A549 treated with dexamethasone at 1 μM for 4 hours (cell line): ENCODE measurements around the gene SMC2. TPM values are rescaled to one million over a fixed set of nuclear protein-coding genes. Genes with fewer than 3 reads are reported as not detected.

Experiments
- total RNA-seq: library from RNA; stranded (reverse); fragments of 200-300 nt; extraction: Qiagen RNA extraction; gene quantifications from 5 replicates; pipeline ENCODE4 v1.2.3, GENCODE V29; 2022

SMC2 gene
- 18.4 to 27.3 TPM (median 25.2 TPM) in 5 replicates for total RNA-seq

DNA sequence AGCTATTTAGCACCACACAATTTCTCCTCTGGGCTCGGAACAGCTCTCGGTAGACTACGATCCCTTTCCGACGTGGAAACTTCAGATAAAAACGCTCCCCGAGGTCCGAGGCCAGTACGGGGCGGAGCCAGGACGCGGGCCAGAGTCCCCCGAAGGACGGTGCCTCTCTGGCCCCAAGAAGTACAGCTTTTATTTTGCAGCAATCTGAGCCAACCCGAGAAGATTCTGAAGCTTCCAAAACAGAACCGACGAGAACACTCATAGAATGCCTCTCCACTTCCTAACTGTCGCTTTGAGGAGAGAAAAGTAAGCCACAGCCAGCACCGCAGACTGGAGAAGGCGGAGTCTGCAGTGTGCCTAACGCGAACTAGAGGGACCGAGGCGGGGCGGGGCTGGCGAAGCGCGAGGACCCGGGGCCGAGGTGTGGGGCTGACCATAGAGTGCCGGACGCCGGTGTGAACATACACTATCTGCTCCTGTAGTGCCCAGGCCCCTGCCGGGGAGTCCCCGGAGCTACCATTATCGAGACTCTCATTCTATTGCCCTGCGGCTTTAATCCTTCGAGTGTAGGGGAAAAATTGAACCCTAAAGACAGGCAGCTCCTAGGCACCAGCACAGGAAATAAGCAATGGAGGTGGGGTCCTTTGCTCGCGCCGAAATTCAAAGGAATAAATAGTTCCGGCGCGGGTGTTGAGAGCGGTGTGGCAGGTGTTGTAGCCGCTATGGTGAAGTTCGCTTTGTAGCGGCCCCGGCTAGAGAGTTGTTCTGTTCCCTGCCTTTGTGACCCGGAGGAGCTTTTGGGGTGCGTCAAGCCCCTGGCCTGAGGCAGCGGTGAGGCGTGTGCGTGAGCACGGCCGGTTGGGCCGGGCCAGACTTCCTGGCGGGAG lies at the start of gene SMC2:
SMC2 (plus strand) TSS at position 663 of the 887 bp plus-strand sequence. CDS start 1,076 bp downstream, outside the sequence.

